Stimulated activated CD4-positive, alpha-beta T cell treated with anti-CD3 and anti-CD28 coated beads, Interleukin-4, amount 100 ng/mL, for 24 hours (primary cell): ENCODE measurements around the gene ZNF503.
A peak's percentile ranks its signal among the peaks of the same experiment; 100 is the strongest.

Experiments
- DNase-seq: peaks from one replicate; pipeline ENCODE4 v3.0.0-alpha.2; 2020

ZNF503 gene

DNA sequence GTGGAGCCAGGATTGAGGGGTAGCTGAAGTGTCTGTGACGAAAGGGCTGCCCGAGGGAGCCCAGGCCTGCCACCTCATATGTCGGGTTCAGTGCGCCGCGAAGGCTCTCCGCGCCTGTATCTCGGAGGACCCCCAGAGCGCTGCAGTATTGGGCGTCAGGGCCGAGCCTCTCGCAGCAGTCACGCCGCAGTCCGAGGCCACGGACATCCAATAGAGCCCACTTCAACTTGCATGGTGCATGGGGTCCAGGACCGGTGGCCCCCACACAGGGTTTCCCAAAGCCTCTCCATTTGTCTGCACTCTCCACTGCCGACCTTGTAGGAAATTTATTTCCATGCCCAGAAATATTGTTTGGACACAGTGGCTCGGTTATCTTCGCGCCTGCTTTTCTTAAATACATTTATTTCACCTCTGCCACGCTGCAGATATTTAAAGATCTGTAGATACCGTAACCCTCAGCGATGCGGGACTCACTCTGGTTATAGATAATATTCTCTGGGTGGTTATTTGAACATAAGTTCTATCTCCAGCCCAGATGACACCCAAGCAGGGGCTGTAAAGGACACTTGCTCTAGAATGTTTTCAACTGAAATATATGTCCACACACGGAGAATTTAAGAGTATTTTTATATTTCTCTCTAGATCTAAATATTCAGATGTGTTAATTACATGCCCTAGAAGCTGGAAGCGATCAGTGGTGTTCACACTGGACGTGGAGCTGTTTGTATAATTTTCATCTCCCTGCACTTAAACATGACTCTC, 5.1 kb upstream of the ZNF503 start:
- DNase-seq: no peak

DNA sequence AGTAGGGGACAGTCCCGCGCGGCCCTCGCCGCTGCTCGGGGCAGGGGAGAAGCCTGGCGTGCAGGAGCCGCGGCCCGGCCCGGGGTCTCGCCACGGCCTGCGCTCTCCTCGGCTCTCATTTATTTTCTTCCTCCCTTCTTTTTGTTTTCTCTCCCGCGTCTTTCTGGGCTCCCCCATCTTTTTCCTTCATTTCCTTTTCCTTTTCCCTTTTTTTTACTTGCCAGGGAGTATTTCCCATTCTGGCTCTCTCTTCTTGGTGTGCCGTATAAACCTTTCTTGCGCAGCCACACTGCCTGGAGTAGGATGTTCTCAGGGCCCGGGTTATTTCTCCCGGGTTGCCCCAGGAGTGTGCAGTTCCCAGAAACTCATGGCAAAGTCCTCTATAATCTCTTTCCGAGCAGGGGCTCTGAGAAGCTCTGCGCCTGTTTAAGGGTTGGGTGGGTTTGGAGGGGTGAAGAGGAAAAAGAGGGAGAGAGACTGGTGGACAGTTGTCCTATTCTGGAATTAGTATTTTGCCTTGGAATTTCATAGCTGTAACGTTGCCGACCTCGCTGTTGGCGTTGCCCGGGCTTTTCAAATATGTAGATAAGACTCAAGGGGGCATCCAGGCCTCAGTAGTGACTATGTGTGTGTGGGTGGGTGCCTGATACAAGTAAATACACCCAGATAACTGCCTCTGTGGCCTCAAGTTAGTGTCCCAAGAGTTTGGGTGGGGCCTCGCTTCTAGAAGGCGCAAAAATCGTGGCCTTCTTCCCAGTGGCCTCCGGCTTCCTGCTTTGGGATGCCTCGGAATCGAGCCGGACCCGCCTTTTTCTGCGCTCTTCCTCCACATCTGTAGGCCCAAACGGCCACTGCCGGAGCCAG, 4.3 kb upstream of the ZNF503 start:
- DNase-seq: no peak

DNA sequence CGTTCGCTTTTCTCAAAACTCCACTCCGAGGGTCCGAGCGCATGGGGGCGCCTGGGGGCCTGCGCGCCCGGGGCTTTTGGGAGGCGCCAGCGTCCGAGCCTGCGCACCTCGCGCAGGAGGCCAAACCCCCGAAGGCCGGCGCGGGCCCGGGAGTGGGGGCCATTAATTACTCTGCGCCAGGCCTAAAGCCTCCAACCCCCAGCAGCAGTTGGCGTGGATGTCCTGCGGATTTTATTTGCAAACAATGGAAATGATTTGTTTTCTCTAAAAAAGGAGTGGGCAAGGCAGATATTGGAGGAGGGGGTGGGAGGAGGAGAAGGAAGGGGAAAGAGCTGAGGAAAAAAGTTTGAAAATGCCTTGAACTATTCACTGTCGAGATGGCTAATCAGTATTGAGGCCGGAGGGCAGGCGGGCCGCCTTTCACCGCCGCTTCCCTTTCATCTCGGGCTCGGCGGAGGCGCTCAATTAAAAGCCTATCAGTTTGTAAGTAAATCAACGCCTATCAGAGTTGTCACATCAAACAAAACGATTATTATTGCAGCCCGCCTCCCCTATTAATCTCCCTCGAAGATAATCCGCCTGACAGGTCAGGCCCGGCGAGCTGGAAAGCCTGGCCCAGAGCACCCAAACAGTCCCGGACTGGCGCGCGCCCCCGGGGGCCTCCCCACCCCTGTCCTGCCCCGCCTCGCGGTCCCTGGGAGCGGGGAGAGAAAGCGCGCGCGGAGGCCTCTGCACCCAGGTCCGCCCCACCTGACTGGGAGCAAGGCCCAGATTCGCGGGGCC, 3.4 kb upstream of the ZNF503 start:
- no peak for DNase-seq

DNA sequence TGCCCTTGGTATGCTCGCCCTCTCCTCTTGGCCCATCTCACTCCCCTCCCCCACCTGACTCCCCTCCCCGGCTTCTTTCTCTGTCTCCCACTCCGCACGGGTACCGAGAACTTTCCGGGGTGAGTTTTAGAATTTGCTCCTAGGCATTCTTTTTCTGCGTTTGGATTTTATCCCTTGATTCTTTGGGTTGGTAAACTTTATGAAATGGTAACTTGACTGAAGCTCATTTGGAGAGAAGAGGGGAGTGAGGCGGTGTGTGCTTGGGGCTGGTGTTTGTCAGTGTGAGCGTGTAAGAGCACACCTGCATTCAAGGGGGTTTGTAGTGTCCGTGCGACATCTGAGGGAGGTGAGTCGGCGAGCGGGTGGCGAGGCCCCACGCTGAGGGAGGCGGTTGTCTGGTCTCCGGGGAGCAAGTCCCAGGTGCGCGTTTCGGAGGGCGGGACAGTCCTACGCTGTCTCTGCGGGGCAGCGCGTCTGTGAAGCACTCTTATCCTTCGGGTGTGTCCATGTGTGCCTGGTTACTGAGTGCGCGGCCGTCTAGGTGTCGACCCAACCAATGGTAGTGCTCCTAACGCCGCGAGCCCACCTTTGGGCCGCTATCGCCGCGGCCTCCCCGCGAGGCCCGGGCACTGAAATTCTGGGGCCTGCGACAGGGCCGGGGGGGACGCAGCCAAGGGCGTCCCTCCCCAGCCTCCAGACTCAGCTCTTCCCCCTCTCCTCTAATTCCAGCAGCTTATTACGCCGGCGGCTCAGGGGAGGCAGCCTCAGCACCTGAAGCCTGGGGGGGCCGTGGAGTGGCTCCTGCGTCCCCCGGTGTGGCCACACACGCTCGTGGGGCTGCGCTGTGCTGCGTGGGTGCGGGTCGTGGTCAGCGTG, 2.6 kb upstream of the ZNF503 start:
- DNase-seq: no peak

DNA sequence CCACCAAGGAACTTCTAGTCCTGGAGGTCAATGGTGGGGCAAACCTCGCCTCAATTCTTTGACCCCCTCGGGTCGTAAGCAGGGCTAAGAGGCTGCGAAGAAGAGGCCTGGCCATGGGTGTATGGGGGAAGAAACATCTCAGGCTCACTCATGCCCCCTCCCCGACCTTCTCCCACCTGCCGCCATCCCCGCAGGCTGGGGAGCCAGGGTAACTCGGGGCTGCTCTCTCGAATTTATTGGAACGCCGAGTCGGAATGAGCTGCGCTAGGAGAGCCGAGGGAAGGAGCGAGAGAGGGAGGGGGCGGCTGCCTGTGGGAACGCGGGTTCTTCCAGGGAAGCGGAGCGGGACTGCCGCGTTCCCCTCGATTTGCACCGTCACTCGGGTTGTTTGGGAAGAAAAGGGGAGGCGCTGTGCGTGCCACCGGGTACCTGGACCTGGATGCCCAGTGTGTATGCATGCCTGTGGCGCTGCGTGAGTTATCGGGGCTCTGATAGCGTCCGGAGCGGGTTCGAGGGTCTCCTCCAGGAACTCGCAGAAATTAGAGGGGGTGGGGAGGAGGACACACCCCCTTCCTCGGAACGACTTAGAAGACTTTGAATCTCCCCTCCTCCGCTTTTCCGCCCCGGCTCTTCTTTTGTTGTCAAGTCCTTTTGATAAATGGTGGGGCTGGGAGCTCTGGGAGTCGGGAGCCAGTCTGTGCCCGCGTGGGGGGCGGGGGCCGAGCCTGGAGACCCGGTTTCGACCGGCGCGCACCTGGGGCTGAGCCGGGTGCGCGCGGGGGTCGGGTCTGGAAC, 1.8 kb upstream of the ZNF503 start:
- no peak for DNase-seq

DNA sequence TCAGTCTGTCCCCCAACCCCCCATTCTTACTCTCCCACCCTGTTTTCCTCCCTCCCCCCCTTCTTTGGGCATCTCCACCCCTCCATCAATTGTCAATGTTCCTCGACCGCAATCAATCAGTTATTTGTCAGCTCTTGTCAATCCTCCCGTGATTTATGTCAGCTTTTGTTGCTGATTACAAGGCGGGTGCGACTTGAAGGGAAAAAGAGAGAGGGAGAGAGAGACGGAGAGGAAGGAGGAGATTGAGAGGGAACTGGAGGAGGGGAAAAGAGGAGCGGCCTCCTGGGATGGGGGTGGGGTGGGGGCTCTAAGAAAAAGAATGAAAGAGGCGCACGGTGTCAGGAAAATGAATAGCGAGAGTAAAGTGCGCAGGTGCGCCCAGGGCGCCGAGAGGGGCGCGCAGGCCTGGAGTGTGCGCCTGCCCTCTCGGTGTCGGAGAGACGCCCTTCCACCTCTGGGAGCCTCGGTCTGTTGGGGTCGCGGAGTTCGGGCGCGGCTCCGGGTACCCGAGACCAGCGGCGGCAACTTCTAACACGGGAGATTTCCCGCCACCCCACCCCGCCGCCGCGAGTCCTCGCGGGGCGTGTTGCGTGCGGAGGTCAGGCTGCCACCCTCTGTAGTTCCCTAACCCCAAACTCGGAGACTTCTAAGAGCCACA, 1.1 kb upstream of the ZNF503 start:
- no peak for DNase-seq

DNA sequence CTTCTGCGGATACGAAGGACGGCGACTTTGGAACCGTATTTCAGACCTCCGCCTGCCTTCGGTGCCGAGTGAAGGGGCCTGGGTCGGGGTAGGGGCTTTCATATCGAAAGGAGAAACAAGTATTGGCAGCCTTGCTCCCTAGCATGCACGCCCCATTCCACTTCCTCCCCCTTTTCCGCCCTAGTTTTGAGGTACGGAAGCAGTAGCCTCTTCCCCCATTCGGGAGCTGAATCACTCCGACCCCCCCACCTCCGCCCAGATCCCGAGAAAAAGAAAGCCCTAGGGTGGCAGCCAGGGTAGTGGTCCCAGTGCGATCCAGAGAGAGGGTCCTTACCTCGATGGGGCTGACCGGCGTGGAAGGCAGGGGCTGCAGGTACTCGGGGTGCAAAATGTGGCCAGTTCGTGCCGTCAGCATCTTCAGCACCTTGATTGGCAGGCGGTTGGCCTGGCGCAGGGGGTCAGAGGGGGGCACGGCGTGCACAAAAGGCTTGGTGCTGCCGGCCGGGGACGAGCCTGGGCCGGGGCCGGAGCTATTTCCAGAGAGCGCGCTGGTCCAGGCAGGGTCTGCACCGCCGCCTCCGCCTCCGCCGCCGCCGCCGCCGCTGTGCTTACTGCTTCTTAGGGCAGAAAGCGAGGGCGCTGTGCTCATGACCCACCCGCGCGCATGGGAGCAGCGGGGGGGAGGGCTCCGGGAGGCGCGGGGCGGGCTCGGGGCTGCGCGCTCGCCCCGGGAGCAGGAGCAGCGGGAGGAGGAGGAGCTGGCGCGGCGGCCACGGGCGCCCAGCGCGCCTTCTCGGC, 594 bp downstream of the ZNF503 start:
- DNase-seq: no peak

DNA sequence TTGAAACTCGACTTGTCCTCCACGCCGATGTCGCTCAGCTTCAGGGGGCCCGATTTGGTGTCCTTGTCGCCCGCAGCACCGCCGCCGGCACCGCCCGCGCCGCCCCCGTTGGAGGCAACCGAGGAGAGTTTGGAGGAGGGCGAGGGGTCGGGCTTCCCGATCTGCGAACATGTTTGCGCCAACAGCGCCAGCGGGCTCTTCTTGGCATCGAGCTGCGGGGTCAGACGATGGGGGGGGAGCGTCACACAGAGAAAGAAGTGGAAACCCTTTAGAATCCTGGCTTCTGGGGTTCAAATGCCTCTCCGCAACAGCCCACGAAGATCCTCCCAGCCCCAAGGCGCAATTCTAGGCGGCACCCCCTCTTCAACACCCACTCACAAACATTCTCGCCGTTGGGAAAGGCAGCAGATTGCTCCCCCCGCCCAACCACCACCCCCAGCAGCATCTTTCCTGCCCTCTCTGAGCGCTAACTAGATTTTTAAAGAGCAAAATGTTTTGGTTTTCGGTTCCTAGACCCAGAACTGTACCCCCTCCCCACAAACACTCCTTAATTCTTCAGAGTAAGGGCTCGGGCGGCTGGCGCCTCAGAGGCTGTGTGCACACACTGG, 1.3 kb downstream of the ZNF503 start:
- DNase-seq: no peak

DNA sequence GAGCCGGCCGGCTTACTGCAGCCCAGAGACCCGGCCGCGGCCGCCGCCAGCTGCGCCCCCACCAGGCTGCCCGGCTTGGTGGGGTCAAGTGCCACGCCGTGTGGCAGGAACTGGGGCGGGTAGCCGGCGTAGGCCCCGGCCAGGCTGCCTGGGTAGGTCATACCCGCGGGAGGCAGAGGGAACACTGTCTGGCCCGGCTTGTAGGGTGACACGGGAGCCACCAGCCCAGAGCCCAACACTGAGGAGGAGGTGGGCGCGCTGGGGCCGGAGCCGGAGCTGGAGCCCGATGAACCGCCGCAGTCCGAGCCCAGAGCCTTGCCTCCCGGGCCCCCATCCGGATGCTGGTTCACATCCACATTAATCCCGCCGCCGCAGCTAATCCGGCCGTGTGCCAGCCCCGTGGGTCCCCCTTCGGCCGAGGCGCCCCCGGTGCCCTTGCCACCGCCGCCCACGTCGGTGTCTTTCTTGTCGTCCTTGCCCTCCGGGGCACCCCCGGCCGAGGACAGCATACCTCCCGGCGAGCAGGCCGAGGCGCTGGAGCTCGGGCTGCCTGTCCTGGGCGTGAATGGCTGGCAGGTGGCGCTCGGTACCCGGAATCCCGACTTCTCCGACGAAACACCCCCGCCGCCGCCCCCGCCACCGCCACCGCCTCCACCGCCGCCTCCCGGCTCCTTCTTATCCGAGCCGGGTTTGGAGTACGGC, 2.0 kb downstream of the ZNF503 start:
- peak; percentile 31 for DNase-seq

DNA sequence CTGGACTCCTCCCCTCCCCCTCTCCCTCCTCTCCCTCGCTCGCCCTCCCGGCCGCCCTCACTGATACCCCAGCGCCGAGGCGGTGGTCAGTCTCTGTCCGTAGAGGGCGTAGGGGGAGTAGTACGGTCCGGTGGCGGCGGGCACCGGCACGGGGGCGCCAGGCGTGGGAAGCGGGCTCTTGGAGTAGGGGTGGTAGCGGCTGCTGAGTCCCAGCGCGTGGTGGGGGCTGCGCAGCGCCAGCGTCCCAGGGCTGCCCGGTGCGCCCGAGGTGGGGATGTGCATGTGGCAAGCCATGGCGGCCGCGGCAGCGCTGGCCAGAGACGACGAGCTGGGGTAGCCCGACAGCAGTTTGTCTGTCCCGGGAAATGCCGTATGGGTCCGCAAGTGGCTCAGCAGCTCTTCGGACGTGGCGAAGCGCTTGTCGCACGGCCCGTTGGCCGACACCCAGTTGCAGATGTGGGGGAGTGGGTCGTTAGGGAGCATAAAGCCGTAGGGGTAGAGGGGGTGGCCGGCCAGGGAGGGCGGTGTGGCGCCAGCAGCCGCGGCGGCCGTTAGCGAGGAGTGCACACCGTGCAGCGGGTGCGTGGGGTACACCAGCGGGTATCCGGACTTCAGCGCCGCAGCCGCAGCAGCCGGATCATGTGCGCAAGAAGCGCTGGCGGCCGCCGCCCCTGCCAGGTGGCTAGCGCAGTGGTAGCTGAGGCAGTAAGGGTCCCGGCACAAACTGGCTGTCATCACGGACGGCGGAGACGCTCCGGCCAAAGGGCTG, 2.7 kb downstream of the ZNF503 start:
- no peak for DNase-seq

DNA sequence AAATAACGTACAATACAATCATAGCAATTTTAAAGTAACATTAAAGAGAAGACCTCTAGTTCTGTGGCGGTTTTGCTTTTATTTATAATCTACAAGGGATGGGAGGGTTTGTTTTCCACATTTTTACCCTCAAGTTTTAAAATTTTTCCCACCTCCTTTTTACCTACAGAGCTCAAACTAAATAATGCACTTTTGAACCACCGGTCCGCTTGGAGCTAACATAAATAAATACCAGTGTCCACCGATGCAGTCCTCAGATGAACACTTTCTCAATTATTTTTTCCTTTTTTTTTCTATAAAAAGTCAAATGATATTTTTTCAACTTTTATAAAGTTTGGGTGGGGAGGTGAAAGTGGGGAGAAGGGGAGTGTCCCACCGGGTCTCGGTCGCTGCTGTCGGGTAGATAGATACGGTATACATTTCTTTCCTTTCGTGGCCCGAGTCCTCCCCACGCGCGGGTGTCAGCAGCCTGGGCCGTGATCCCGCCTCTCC, 3.3 kb downstream of the ZNF503 start:
- DNase-seq: no peak

DNA sequence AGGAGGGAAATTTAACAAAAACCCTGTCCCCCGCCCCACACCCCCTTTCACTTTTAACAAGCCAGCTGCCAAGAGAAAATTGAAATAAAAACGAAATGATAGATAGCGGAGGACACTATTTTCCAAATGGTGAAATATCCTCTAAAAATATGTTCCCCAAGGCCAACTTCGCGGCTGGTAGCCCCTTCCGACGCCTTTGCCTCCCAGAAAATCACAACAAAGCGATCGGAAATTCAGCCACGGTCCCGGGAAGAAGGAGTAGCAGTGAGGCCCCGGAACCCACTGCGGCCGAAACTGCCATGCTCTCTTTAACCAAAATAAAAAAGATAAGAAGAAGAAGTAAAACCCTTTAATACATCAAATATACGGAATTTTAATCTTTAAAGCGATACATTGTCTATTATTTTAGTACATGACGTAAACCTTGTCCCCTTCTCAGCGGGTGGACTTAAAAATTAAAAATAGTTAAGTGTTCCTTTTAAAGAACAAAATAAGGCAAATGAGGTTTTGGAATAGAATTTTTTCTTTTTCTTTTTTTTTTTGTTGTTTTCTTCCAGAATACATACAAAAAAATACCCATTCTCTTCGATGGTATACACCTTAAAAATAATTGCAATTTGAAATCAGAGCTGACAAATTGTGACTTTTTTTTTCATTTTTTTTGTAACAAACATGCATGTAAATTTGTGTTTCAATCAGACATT, 3.9 kb downstream of the ZNF503 start:
- DNase-seq: no peak

DNA sequence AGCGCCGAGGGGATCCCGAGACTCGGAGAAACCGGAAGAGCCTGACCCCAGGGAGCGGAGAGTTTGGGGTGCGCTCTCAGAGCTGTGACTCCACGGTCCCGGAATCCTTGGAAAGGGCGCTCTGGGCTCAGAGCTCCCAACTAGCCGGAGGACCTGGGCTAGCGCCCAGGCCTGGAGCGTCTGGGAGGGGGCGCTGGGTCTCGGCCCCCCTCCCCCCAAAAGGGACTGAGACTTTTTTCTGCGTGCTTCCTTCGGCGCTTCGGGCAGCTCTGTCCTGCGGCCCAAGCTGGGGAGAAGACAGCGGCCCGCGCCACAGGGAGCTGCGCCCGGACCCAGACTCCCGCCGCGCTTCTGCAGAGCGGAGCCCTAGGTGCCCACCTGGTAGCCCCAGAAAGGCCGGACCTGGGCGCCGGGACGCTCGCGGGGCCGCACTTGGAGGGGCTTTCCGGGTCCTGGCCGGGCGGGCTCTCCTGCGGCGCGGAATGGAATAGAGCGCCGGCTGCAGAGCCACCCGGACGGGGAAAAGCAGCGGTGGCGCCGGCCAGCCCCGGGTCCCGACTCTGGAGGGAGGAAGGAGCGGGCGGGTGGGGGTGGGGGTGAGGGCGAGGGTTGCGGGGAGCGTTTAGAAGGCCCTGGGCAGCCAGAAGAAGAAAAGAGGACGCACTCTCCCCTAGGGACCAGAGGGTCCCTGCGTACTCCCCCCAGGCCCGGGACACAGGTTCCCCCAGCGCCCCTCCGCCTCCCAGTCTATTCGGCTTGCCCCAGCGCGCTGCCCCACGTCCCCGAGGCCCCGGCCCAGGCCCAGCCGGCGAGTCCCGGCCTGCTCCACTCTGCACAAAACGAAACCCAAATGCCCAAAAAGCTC, 4.7 kb downstream of the ZNF503 start:
- no peak for DNase-seq

DNA sequence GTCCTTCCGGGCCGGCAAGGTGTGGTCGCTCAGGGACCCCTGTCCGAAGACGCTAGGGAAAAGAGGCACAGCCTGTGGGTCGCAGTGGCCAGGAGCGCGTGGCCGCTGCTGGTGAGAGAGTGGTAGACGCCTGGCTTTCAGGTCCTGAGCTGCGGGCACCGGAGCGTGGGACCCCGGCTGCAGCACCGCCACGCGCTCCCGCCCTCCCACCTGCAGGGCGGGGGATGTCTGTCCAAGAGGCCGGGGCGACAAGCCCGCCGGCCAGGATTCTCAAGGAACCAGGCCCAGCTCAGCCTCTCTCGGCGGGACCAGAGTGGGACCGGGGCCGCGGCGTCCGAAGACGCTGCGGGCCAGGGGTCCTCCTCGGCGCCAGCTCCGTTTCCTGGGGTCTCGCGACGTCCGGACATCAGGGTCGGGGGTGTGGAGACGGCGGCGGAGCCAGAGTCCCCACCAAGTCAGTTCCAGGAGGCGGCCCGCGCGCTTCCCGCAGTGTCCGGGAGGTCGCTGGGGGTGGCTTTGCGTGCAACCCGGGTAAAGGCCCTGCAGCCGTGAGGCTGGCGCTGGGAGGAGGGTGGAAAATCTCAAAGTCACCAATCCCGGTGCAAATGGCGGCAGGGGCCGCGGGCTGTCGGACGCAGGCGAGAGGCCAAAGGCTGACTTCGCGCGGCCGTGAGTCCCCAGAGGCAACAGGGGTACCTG, 5.5 kb downstream of the ZNF503 start:
- no peak for DNase-seq

DNA sequence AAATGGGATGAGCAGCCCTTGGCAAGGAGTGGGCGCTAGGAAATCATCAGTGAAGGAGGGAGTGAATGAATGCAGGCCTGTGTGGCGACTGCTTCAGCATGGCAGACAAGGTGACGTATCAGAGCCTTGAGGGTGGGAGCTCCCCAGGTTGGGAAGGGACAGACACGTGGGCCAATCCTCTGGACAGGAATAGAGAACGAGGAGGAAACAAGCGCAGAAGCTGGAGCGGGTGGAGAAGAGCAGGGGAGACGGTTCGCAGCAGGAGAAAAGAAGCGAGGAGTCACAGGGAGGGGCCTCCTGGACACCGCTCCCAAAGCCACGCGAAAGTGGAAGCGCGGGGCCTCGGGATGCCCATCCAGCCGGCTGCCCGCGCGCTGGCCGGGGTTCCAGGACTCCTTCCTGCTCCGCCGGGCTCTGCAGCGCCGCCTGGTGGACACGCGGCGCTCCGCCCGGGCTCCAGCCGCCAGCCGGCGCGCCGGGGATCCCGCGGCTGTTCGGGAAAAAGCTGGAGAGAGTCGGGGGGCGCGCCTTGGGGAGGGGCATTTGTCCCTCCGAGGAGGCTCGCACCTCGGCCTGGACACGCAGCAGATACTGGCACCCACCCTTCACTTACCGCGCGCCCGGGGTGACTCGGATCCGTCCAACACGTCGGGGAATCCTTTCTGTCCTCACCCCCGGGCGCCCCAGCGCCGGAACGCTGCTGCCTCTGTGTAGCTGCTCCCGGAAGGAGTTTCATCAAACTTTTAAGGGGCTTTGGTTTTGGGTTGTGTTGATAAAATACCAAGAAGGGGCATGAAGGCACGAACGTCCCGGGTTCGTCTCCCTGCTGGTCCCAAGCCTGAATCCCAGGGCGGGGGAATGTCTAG, 6.3 kb downstream of the ZNF503 start:
- DNase-seq: no peak
